ENCODE data around the gene SLC7A6.

DNA sequence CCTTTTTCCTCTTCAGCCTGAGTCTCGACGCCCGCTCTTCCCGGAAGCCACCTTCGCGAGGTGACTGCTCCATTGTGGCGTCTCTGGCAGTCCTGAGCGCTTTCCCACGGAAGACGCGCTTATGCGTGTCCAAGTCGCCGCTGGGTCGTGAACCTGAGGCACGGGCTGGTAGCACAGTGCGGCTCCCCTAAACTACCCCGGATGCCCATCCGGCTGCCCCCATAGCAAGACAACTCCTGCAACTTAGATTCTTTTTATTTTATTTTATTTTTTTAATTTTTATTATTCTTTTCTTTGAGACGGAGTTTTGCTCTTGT is 26.3 kb upstream of the SLC7A6 start:
- TF ChIP-seq, protein P1, sequence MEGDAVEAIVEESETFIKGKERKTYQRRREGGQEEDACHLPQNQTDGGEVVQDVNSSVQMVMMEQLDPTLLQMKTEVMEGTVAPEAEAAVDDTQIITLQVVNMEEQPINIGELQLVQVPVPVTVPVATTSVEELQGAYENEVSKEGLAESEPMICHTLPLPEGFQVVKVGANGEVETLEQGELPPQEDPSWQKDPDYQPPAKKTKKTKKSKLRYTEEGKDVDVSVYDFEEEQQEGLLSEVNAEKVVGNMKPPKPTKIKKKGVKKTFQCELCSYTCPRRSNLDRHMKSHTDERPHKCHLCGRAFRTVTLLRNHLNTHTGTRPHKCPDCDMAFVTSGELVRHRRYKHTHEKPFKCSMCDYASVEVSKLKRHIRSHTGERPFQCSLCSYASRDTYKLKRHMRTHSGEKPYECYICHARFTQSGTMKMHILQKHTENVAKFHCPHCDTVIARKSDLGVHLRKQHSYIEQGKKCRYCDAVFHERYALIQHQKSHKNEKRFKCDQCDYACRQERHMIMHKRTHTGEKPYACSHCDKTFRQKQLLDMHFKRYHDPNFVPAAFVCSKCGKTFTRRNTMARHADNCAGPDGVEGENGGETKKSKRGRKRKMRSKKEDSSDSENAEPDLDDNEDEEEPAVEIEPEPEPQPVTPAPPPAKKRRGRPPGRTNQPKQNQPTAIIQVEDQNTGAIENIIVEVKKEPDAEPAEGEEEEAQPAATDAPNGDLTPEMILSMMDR (IDR thresholded peaks at IDR 0.05; ENCODE audit: poor library complexity), result no peak
- TF ChIP-seq EZH2 (IDR thresholded peaks at IDR 0.05; ENCODE audit: borderline replicate concordance) (no peak), EZH2phosphoT487 (IDR thresholded peaks at IDR 0.05; ENCODE audit: low read depth, severe bottlenecking, unreplicated experiment) (no peak)
